Hepatocyte (in vitro differentiated cells): ENCODE data around the gene CACNA2D1.

ENCODE experiments used
- EZH2 ChIP-seq: fragments of 200-600 bp; sonication (generic); IDR thresholded peaks from 2 replicates; pipeline ENCODE4 v1.6.1; 2016; ENCODE audit warnings: antibody characterized with exemption, mild to moderate bottlenecking, borderline replicate concordance
- EZH2phosphoT487 ChIP-seq: fragments of 200-600 bp; sonication (generic); IDR thresholded peaks from one replicate; pipeline ENCODE4 v1.6.1; 2018; ENCODE audit warnings: antibody characterized with exemption, mild to moderate bottlenecking, low read depth, moderate library complexity; ENCODE audit not compliant: unreplicated experiment, severe bottlenecking
- TF ChIP-seq, protein P1 (sequence below): fragments of 200-600 bp; sonication (generic); IDR thresholded peaks from 2 replicates; pipeline ENCODE4 v1.5.1; 2016; ENCODE audit warnings: antibody characterized with exemption, mild to moderate bottlenecking; ENCODE audit not compliant: poor library complexity

- TF ChIP-seq, protein P1, sequence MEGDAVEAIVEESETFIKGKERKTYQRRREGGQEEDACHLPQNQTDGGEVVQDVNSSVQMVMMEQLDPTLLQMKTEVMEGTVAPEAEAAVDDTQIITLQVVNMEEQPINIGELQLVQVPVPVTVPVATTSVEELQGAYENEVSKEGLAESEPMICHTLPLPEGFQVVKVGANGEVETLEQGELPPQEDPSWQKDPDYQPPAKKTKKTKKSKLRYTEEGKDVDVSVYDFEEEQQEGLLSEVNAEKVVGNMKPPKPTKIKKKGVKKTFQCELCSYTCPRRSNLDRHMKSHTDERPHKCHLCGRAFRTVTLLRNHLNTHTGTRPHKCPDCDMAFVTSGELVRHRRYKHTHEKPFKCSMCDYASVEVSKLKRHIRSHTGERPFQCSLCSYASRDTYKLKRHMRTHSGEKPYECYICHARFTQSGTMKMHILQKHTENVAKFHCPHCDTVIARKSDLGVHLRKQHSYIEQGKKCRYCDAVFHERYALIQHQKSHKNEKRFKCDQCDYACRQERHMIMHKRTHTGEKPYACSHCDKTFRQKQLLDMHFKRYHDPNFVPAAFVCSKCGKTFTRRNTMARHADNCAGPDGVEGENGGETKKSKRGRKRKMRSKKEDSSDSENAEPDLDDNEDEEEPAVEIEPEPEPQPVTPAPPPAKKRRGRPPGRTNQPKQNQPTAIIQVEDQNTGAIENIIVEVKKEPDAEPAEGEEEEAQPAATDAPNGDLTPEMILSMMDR, result no peak
- TF ChIP-seq EZH2phosphoT487 (no peak), EZH2 (no peak)
Observed at GRCh38 chr7:82029236-82029913, 414.2 kb downstream of the CACNA2D1 start.
